Eye (tissue), 1 donor: ENCODE results near the gene POLE.
"Not testable (repeated sequence)": the region's sequence is repeated elsewhere in the genome, so short reads cannot be mapped to it uniquely, and the experiment has no call there.

Source experiments
- DNase-seq: peaks from one replicate; pipeline ENCODE4 v3.0.0-alpha.2; 2015

The POLE gene

GRCh38 chr12:132608231-132609171 is 78.6 kb downstream of the POLE start:
- no peak for DNase-seq

GRCh38 chr12:132606927-132607326 is 80.2 kb downstream of the POLE start:
- no peak for DNase-seq

GRCh38 chr12:132606466-132606865 is 80.7 kb downstream of the POLE start:
- DNase-seq: no peak

- DNase-seq: no peak
Observed at GRCh38 chr12:132605892-132606291, 81.2 kb downstream of the POLE start.

- no peak for DNase-seq
Observed at GRCh38 chr12:132604668-132605441, 82.3 kb downstream of the POLE start.

- DNase-seq: no peak
Observed at GRCh38 chr12:132604151-132604618, 83.0 kb downstream of the POLE start.

- DNase-seq: no peak
Observed at GRCh38 chr12:132603240-132604150, 83.6 kb downstream of the POLE start.

- DNase-seq: peak; percentile 67
Observed at GRCh38 chr12:132602572-132603239, 84.4 kb downstream of the POLE start.

GRCh38 chr12:132601171-132601883 is 85.8 kb downstream of the POLE start:
- DNase-seq: no peak

- peak; percentile 93 for DNase-seq
Observed at GRCh38 chr12:132600048-132601032, 86.8 kb downstream of the POLE start.

- DNase-seq: not testable (repeated sequence)
Observed at GRCh38 chr12:132599502-132599901, 87.6 kb downstream of the POLE start.

- DNase-seq: peak; percentile 83
Observed at GRCh38 chr12:132597333-132598316, 89.5 kb downstream of the POLE start.

- DNase-seq: no peak
Observed at GRCh38 chr12:132596016-132596415, 91.1 kb downstream of the POLE start.

GRCh38 chr12:132595183-132595582 is 92.0 kb downstream of the POLE start:
- no peak for DNase-seq

GRCh38 chr12:132593938-132594358 is 93.2 kb downstream of the POLE start:
- peak; percentile 96 for DNase-seq

GRCh38 chr12:132593521-132593920 is 93.6 kb downstream of the POLE start:
- no peak for DNase-seq

GRCh38 chr12:132593071-132593470 is 94.1 kb downstream of the POLE start:
- DNase-seq: no peak

GRCh38 chr12:132592282-132592970 is 94.7 kb downstream of the POLE start:
- DNase-seq: no peak
